Spleen (tissue), 7 donors: ENCODE measurements around the gene AP1B1.

Source experiments
- POLR2A ChIP-seq, 3 donors: fragments of 450-650 bp; IDR thresholded peaks; one replicate each; pipeline ENCODE4 v1.5.1; 2017; ENCODE audit warnings: antibody characterized with exemption in 3 of 3, mild to moderate bottlenecking in 1 of 3
- TF ChIP-seq, protein P1 (sequence below), 11 experiments: fragments of 200-600 bp in 7 of 11; fragments of 450-650 bp in 4 of 11; sonication (generic) in 4 of 11; IDR thresholded peaks in 8 of 11; conservative IDR thresholded peaks in 3 of 11; 1 replicate in 7 of 11; 2 replicates in 4 of 11; pipeline versions ENCODE4 v1.4.0 to v1.8.0; 2016 to 2021; ENCODE audit warnings: antibody characterized with exemption in 11 of 11, inconsistent platforms in 4 of 11, mild to moderate bottlenecking in 1 of 11
- donor health status: DM: no; HTN: no; CAD: no; lungs with moderate emphysema.
- donor health status: DM: no; HTN: no; CAD: no.
- donor health status: DM: no; HTN: no; CAD: no.

DNA sequence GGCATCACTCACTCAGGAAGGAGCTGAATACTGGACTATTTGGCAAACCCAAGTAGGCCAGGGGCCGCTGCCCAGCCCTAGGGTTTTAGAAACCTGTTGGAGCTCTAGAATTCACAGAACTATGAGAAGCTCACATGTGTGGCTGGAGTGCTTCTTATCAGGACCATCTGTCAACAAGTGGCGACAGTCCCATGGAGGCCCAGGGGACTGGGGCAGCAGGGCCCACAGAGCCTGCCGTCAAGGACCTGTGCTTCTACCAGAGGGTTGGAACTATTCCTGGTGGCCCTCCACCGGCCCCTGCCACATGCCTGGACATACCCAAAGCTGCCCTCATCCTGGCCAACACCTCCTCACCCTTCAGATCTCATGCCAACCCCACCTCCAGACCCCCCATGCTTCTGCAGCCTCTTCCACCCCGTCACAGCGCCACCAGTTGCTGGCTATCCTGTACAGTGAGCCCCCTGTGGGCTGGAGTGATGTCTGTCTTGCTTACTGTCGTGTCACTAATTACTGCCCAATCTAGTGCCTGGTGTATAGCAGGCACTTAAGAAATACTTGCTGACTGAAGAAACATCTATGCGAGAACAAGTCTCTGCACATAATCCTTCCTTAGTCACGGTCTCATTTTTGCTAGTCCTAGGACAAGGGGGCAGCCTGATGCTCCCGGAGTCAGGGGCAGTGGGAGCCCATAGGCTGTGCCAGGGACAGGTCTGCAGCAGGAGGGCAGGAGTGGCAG lies 45.6 kb downstream of the AP1B1 start:
- no peak for TF ChIP-seq POLR2A (IDR thresholded peaks at IDR 0.05)
- TF ChIP-seq, protein P1, sequence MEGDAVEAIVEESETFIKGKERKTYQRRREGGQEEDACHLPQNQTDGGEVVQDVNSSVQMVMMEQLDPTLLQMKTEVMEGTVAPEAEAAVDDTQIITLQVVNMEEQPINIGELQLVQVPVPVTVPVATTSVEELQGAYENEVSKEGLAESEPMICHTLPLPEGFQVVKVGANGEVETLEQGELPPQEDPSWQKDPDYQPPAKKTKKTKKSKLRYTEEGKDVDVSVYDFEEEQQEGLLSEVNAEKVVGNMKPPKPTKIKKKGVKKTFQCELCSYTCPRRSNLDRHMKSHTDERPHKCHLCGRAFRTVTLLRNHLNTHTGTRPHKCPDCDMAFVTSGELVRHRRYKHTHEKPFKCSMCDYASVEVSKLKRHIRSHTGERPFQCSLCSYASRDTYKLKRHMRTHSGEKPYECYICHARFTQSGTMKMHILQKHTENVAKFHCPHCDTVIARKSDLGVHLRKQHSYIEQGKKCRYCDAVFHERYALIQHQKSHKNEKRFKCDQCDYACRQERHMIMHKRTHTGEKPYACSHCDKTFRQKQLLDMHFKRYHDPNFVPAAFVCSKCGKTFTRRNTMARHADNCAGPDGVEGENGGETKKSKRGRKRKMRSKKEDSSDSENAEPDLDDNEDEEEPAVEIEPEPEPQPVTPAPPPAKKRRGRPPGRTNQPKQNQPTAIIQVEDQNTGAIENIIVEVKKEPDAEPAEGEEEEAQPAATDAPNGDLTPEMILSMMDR (IDR thresholded peaks at IDR 0.05 in 8 of 11, conservative IDR thresholded peaks at IDR 0.05 in 3 of 11) = no peak
